Neuron (in vitro differentiated cells): ENCODE data around the gene NEDD4L.

Experiments
- H2AFZ ChIP-seq: one replicate; pipeline ENCODE4 v1.6.1; 2013; ENCODE audit warnings: low read depth, mild to moderate bottlenecking, inconsistent platforms, low read length, moderate library complexity
- H3K27me3 ChIP-seq: one replicate; pipeline ENCODE4 v1.6.1; 2013; ENCODE audit warnings: low read length; ENCODE audit not compliant: insufficient read depth
- H3K36me3 ChIP-seq: one replicate; pipeline ENCODE4 v1.6.1; 2013; ENCODE audit warnings: low read length; ENCODE audit not compliant: insufficient read depth
- H3K4me1 ChIP-seq: one replicate; pipeline ENCODE4 v1.6.1; 2013; ENCODE audit warnings: low read length; ENCODE audit not compliant: insufficient read depth
- H3K4me3 ChIP-seq: 2 replicates; pipeline ENCODE4 v1.5.1; 2013; ENCODE audit warnings: mild to moderate bottlenecking, low read length, moderate library complexity
- H3K9me3 ChIP-seq: one replicate; pipeline ENCODE4 v1.6.1; 2013; ENCODE audit warnings: low read length

Gene NEDD4L

DNA sequence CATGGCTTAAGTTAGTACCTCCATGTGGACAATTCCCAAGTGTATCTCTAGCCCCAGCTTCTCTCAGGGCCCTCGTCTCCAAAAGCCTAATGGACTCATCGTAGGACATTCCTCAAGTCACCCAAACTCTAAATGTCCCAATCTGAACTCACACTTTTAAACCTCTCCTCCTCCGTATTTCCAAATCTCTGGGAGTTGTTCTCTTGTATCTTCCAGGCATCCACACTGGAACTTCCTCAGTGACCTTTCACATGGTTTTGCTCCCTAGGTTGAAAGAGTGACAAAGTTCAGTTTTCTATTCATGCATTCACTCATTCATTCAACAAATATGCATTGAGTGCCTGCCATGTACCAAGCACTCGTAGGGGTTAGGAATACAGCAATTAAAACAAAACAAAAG is 364.6 kb downstream of the NEDD4L start:
- Histone ChIP-seq H2AFZ (no peak overlapping the region), H3K36me3 (no peaks in the 10 kb centered on the region), H3K4me3 (no peak overlapping the region), H3K27me3 (peaks cover 2% of the 10 kb centered on the region), H3K4me1 (peaks cover 12% of the 10 kb centered on the region), H3K9me3 (no peaks in the 10 kb centered on the region)

DNA sequence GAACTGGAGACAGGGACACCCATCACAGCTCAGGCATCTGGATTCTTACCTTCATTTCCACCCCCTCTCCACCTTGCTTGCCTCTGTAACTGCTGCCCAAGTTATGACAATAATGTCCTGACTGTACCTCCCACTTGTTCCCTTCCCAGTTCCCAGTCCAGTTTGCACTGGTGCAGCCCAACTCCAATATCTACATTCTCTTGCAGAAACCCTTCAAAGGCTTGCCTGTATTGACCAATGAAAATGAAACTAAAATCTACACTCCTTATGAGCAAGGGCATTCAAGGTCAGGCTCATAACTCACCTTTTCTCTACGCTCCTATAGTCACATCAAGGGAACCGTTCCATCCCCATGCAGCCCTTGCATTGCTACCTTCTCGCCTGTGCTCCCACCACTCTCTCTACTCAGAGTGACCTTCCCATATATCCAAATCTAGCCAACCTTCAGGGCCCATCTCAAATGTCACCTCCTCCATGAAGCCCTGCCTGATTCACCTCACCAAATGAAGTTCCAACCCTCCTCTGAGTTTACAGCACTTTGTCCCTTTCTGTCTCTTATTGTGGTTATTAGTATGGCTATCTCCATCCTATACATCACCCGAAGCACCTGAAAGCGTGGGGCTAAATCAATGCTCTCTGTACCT is 365.9 kb downstream of the NEDD4L start:
- Histone ChIP-seq H3K9me3 (no peaks in the 10 kb centered on the region), H2AFZ (no peak overlapping the region), H3K4me1 (peaks cover 12% of the 10 kb centered on the region), H3K4me3 (no peak overlapping the region), H3K27me3 (peaks cover 2% of the 10 kb centered on the region), H3K36me3 (no peaks in the 10 kb centered on the region)

GRCh38 chr18:58411323-58411722 is 367.3 kb downstream of the NEDD4L start:
- Histone ChIP-seq H2AFZ (no peak overlapping the region), H3K9me3 (no peaks in the 10 kb centered on the region), H3K27me3 (peaks cover 2% of the 10 kb centered on the region), H3K36me3 (no peaks in the 10 kb centered on the region), H3K4me1 (peaks cover 13% of the 10 kb centered on the region), H3K4me3 (no peak overlapping the region)

DNA sequence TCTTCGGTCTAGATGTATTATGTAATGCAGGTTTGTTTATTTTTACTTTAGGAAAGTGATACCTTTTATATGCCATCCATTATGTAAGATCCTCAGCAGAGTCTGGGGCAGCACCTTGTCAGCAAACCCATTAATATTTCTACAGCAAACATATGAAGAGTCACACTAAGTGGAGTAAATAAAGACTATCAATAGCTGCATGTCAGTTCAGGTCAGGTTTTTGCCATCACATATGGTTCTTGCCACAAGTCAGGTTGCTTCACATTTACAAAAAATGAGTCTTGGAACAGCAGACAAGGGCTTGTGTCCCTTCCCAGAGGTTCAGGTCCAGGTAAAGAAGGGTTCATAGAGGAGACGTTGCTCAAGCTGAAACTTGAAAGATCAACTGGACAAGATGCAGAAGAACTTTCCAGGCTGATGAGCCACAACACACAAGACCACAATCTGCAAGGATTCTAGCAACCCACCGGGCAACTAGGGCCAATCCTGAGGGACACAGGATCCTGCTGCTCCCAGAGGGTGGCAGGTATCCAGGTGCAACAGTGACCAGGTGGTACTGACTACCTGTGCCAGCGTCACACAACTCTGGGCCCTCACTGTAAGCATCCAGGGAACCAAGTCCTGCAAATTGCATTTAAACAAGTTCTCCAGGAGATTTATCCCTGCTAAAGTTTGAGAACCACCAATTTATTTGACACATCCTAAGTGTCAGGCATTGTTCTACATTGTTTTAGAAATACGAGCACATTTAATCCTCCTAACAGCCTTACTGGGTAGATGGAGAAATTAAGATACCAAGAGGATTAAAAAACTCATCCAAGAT is 369.0 kb downstream of the NEDD4L start:
- Histone ChIP-seq H3K9me3 (no peaks in the 10 kb centered on the region), H2AFZ (no peak overlapping the region), H3K36me3 (no peaks in the 10 kb centered on the region), H3K4me3 (no peak overlapping the region), H3K4me1 (peaks cover 4% of the 10 kb centered on the region), H3K27me3 (peaks cover 2% of the 10 kb centered on the region)

GRCh38 chr18:58413667-58414628 is 369.9 kb downstream of the NEDD4L start:
- Histone ChIP-seq H3K27me3 (peaks cover 2% of the 10 kb centered on the region), H3K36me3 (no peaks in the 10 kb centered on the region), H3K4me3 (no peak overlapping the region), H3K4me1 (peaks cover 4% of the 10 kb centered on the region), H3K9me3 (no peaks in the 10 kb centered on the region), H2AFZ (no peak overlapping the region)

- Histone ChIP-seq H3K36me3 (no peaks in the 10 kb centered on the region), H3K27me3 (no peaks in the 10 kb centered on the region), H3K4me1 (peaks cover 4% of the 10 kb centered on the region), H3K9me3 (no peaks in the 10 kb centered on the region), H3K4me3 (no peak overlapping the region), H2AFZ (no peak overlapping the region)
Observed at GRCh38 chr18:58416014-58416703, 372.1 kb downstream of the NEDD4L start.

DNA sequence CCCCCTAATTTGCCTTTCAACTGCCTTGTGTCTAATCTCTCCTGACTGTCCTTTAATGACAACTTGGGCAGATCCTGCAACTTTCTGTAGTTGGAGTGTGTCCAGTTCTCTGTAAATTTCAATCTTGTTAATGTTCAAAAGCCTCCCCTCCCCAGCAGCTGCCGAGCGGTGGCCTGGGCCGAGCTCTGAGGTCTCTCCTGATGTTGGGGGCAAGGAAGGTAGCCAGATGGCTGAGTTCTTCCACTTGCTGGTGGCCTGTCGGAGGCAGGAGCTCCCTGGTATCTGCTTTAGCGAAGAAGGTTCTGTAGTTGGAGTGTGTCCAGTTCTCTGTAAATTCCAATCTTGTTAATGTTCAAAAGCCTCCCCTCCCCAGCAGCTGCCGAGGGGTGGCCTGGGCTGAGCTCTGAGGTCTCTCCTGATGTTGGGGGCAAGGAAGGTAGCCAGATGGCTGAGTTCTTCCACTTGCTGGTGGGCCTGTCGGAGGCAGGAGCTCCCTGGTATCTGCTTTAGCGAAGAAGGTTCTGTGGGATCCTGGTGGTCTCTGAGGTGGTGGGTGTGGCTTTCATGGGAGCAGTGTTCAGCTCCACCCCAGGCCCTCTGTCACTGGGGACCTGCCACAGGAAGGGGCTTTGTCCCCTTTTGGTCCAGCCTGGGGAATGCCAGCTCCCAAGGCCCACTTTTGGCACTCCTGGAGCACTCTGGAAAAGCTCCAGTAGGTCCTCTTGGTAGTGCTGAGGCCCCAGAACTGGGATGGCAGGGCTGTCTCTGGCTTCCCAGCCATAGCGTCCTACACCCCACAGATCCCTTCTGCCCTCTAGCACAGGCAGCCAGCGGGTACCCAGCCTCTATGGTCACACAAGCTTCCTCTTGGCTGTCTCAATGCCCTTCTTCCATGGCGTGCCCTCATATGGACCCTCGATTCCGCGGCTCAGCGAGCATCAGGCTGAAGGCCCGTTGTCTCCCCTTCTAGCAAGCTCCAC is 373.0 kb downstream of the NEDD4L start:
- Histone ChIP-seq H3K36me3 (no peaks in the 10 kb centered on the region), H3K4me3 (no peak overlapping the region), H3K27me3 (no peaks in the 10 kb centered on the region), H3K4me1 (peaks cover 4% of the 10 kb centered on the region), H3K9me3 (no peaks in the 10 kb centered on the region), H2AFZ (no peak overlapping the region)

- no peaks in the 10 kb centered on the region for H3K27me3 ChIP-seq
- H3K4me3 ChIP-seq = no peak overlapping the region
Observed at GRCh38 chr18:58417752-58418151, 373.7 kb downstream of the NEDD4L start.

DNA sequence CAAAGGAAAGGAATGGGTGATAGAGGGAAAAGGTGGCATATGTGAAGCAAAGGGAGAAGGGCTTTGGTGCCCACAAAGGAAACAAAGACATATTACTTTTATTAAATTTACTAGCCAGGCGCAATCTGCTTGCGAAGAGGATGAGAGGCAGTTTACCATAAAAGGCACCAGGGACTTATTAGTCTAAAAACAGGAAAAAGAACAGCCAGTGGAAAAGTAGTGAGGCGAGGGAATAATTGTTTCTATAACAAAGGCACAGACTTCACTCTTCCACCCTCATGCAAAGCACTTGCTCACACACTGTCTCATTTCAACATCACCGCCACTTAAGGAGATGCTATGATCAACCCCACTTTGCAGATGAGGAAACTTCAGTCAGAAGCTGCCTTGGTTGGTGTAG is 374.3 kb downstream of the NEDD4L start:
- Histone ChIP-seq H2AFZ (no peak overlapping the region), H3K36me3 (no peaks in the 10 kb centered on the region), H3K9me3 (no peaks in the 10 kb centered on the region), H3K4me3 (no peak overlapping the region), H3K4me1 (peaks cover 4% of the 10 kb centered on the region), H3K27me3 (no peaks in the 10 kb centered on the region)

More at GRCh38 chr18:58417752-58418151, 373.7 kb downstream of the NEDD4L start:
- no peaks in the 10 kb centered on the region for H3K9me3 ChIP-seq
- H3K36me3 ChIP-seq = no peaks in the 10 kb centered on the region
- H2AFZ ChIP-seq = no peak overlapping the region
- peaks cover 4% of the 10 kb centered on the region for H3K4me1 ChIP-seq

- no peaks in the 10 kb centered on the region for H3K36me3 ChIP-seq
- no peak overlapping the region for H2AFZ ChIP-seq
- H3K9me3 ChIP-seq = no peaks in the 10 kb centered on the region
- no peaks in the 10 kb centered on the region for H3K27me3 ChIP-seq
- H3K4me1 ChIP-seq = peaks cover 4% of the 10 kb centered on the region
- no peak overlapping the region for H3K4me3 ChIP-seq
Observed at GRCh38 chr18:58419587-58420199, 375.7 kb downstream of the NEDD4L start.

GRCh38 chr18:58426611-58427010 is 382.6 kb downstream of the NEDD4L start:
- no peak overlapping the region for H2AFZ ChIP-seq
- no peaks in the 10 kb centered on the region for H3K4me1 ChIP-seq

More at GRCh38 chr18:58426611-58427010, 382.6 kb downstream of the NEDD4L start:
- Histone ChIP-seq H3K36me3 (no peaks in the 10 kb centered on the region), H3K27me3 (no peaks in the 10 kb centered on the region), H3K9me3 (no peaks in the 10 kb centered on the region), H3K4me3 (no peak overlapping the region)
